EL (cell line): ENCODE data around the gene SHOC2.
A peak's percentile ranks its signal among the peaks of the same experiment; 100 is the strongest.

Experiments
- DNase-seq: peaks from one replicate; pipeline ENCODE4 v3.0.0-alpha.2; 2016

The SHOC2 gene

GRCh38 chr10:110919349-110919931 is at the start of gene SHOC2:
SHOC2 (plus strand) TSS chr10:110919604; CDS start chr10:110964359, 44,755 bp downstream.
- no peak for DNase-seq

- peak; percentile 8 for DNase-seq
Observed at GRCh38 chr10:110870823-110871297, 48.5 kb upstream of the SHOC2 start.

- DNase-seq, result peak; percentile 99
Observed at GRCh38 chr10:110871298-110872084, 47.9 kb upstream of the SHOC2 start, which contains the start of gene PDCD4. PDCD4 (plus strand) TSS chr10:110871928; CDS start chr10:110876028, 4,100 bp downstream.

- DNase-seq, result peak; percentile 80
Observed at GRCh38 chr10:110872145-110872983, 47.0 kb upstream of the SHOC2 start.

- peak; percentile 8 for DNase-seq
Observed at GRCh38 chr10:110872984-110873923, 46.1 kb upstream of the SHOC2 start.

GRCh38 chr10:110873951-110874350 is 45.5 kb upstream of the SHOC2 start:
- no peak for DNase-seq

GRCh38 chr10:110876000-110876399 is 43.4 kb upstream of the SHOC2 start:
- no peak for DNase-seq

- DNase-seq, result no peak
Observed at GRCh38 chr10:110876788-110877187, 42.6 kb upstream of the SHOC2 start.

- DNase-seq, result no peak
Observed at GRCh38 chr10:110880012-110880411, 39.4 kb upstream of the SHOC2 start.

GRCh38 chr10:110881247-110881646 is 38.2 kb upstream of the SHOC2 start:
- DNase-seq, result no peak

GRCh38 chr10:110881905-110882304 is 37.5 kb upstream of the SHOC2 start:
- DNase-seq, result no peak

GRCh38 chr10:110883924-110884323 is 35.5 kb upstream of the SHOC2 start:
- no peak for DNase-seq

- DNase-seq, result no peak
Observed at GRCh38 chr10:110885932-110886674, 33.3 kb upstream of the SHOC2 start.

- no peak for DNase-seq
Observed at GRCh38 chr10:110887560-110887959, 31.8 kb upstream of the SHOC2 start.

- DNase-seq, result no peak
Observed at GRCh38 chr10:110892602-110893288, 26.7 kb upstream of the SHOC2 start.

- peak; percentile 38 for DNase-seq
Observed at GRCh38 chr10:110893559-110894179, 25.7 kb upstream of the SHOC2 start.

- DNase-seq, result no peak
Observed at GRCh38 chr10:110897184-110897583, 22.2 kb upstream of the SHOC2 start.

GRCh38 chr10:110898391-110898790 is 21.0 kb upstream of the SHOC2 start:
- DNase-seq, result peak; percentile 9

- no peak for DNase-seq
Observed at GRCh38 chr10:110900983-110901382, 18.4 kb upstream of the SHOC2 start.
